Adipose tissue (tissue), 3 donors: Measurements from ENCODE around the gene CAB39L. TPM values are rescaled to one million over a fixed set of nuclear protein-coding genes. Genes with fewer than 3 reads are reported as not detected.

ENCODE experiments used
- H3K27ac ChIP-seq: one replicate; pipeline ENCODE4 v1.5.1; 2013; ENCODE audit warnings: low read depth, low read length
- WGBS, 3 donors: extraction: QIAGEN DNeasy Blood & Tissue Kit; methylation state at CpG; one replicate each; pipeline ENCODE4 v1.1.7; 2013; 5-methylcytosine and 5-hydroxymethylcytosine counted together
- polyA plus RNA-seq, 3 donors: library from polyadenylated mRNA; stranded (reverse); fragments of 200-250 nt; gene quantifications; one replicate each; pipeline ENCODE4 v1.2.3, GENCODE V29; 2013
- donor health status: healthy with polysubstance abuse.
- donor health status: Bipolar disorder and iron deficiency.
- donor health status: healthy.

Gene CAB39L
- polyA plus RNA-seq, 3 donors: 3.8 to 22.6 (median 6.1) TPM

- H3K27ac ChIP-seq: no peak overlapping the region
- WGBS, 3 donors: 53 to 71% (median 65%) methylated on average over 5 of the region's 5 CpGs
Measured at GRCh38 chr13:49367640-49368422, 76.0 kb downstream of the CAB39L start.

- 70 to 78% (median 71%) methylated on average over 2 of the region's 2 CpGs for WGBS, 3 donors
- H3K27ac ChIP-seq: no peak overlapping the region
Measured at GRCh38 chr13:49366841-49367240, 77.0 kb downstream of the CAB39L start.

GRCh38 chr13:49357694-49358093 is 86.2 kb downstream of the CAB39L start:
- H3K27ac ChIP-seq: no peak overlapping the region
- 80 to 92% (median 86%) methylated on average over 2 of the region's 2 CpGs for WGBS, 3 donors

GRCh38 chr13:49356223-49356622 is 87.6 kb downstream of the CAB39L start:
- no peak overlapping the region for H3K27ac ChIP-seq

- H3K27ac ChIP-seq: no peak overlapping the region
- 54 to 82% (median 82%) methylated on average over 1 of the region's 1 CpG for WGBS, 3 donors
Measured at GRCh38 chr13:49354719-49355118, 89.1 kb downstream of the CAB39L start.

- 74 to 87% (median 83%) methylated on average over 3 of the region's 3 CpGs for WGBS, 3 donors
- H3K27ac ChIP-seq: no peak overlapping the region
Measured at GRCh38 chr13:49353908-49354307, 90.0 kb downstream of the CAB39L start.

- 75 to 89% (median 86%) methylated on average over 2 of the region's 2 CpGs for WGBS, 3 donors
- H3K27ac ChIP-seq: no peak overlapping the region
Measured at GRCh38 chr13:49351871-49352270, 92.0 kb downstream of the CAB39L start.

- H3K27ac ChIP-seq: no peak overlapping the region
- WGBS, 3 donors: 82 to 90% (median 85%) methylated on average over 7 of the region's 7 CpGs
Measured at GRCh38 chr13:49348751-49349150, 95.1 kb downstream of the CAB39L start.

GRCh38 chr13:49347650-49348385 is 96.0 kb downstream of the CAB39L start:
- no peak overlapping the region for H3K27ac ChIP-seq
- WGBS, 3 donors: 93 to 96% (median 94%) methylated on average over 23 of the region's 23 CpGs

- WGBS, 3 donors: 33 to 89% (median 89%) methylated on average over 5 of the region's 5 CpGs
- H3K27ac ChIP-seq: no peak overlapping the region
Measured at GRCh38 chr13:49346460-49346859, 97.4 kb downstream of the CAB39L start.

GRCh38 chr13:49343731-49344130 is 100.1 kb downstream of the CAB39L start:
- 54 to 65% (median 57%) methylated on average over 2 of the region's 2 CpGs for WGBS, 3 donors
- no peak overlapping the region for H3K27ac ChIP-seq

GRCh38 chr13:49343255-49343654 is 100.6 kb downstream of the CAB39L start:
- no peak overlapping the region for H3K27ac ChIP-seq
- WGBS, 3 donors: 79 to 86% (median 81%) methylated on average over 3 of the region's 3 CpGs

- H3K27ac ChIP-seq: no peak overlapping the region
- WGBS, 3 donors: 86 to 89% (median 87%) methylated on average over 2 of the region's 2 CpGs
Measured at GRCh38 chr13:49342454-49342853, 101.4 kb downstream of the CAB39L start.

- H3K27ac ChIP-seq: no peak overlapping the region
Measured at GRCh38 chr13:49341941-49342340, 101.9 kb downstream of the CAB39L start.

GRCh38 chr13:49341517-49341916 is 102.3 kb downstream of the CAB39L start:
- no peak overlapping the region for H3K27ac ChIP-seq
- WGBS, 3 donors: 20 to 95% (median 94%) methylated on average over 3 of the region's 3 CpGs

GRCh38 chr13:49340161-49340560 is 103.7 kb downstream of the CAB39L start:
- H3K27ac ChIP-seq: no peak overlapping the region
- 93 to 96% (median 94%) methylated on average over 10 of the region's 10 CpGs for WGBS, 3 donors

- WGBS, 3 donors: 82 to 91% (median 82%) methylated on average over 4 of the region's 4 CpGs
- H3K27ac ChIP-seq: no peak overlapping the region
Measured at GRCh38 chr13:49336655-49337054, 107.2 kb downstream of the CAB39L start.

- 98 to 100% (median 100%) methylated on average over 1 of the region's 1 CpG for WGBS, 3 donors
- H3K27ac ChIP-seq: no peak overlapping the region
Measured at GRCh38 chr13:49330546-49330864, 113.4 kb downstream of the CAB39L start.

GRCh38 chr13:49329831-49330545 is 113.9 kb downstream of the CAB39L start:
- WGBS, 3 donors: 65 to 86% (median 75%) methylated on average over 8 of the region's 8 CpGs
- no peak overlapping the region for H3K27ac ChIP-seq
